Fibroblast of mammary gland (primary cell): ENCODE measurements around the gene GUK1.
A peak's percentile ranks its signal among the peaks of the same experiment; 100 is the strongest.

Experiments used
- DNase-seq: peaks from one replicate; pipeline ENCODE4 v3.0.0-alpha.2; 2010; ENCODE audit warnings: low read depth
- H3K4me3 ChIP-seq: 2 replicates; pipeline ENCODE4 v1.5.1; 2011; ENCODE audit warnings: low read depth, mild to moderate bottlenecking, low read length, moderate library complexity; ENCODE audit not compliant: control insufficient read depth
- CTCF ChIP-seq: conservative IDR thresholded peaks from 2 replicates; pipeline ENCODE4 v1.5.1; 2011; ENCODE audit warnings: low read depth, low read length, inconsistent platforms; ENCODE audit not compliant: control insufficient read depth, insufficient read depth

Gene GUK1

GRCh38 chr1:228178737-228179684 is 38.9 kb downstream of the GUK1 start:
- H3K4me3 ChIP-seq, result no peak overlapping the region
- no peak for TF ChIP-seq CTCF
- DNase-seq, result no peak

- peak; percentile 32 for TF ChIP-seq CTCF
- no peak overlapping the region for H3K4me3 ChIP-seq
- DNase-seq, result no peak
Measured at GRCh38 chr1:228180271-228180958, 40.3 kb downstream of the GUK1 start.

GRCh38 chr1:228180959-228181644 is 41.0 kb downstream of the GUK1 start:
- no peak overlapping the region for H3K4me3 ChIP-seq
- no peak for TF ChIP-seq CTCF
- DNase-seq, result no peak

- H3K4me3 ChIP-seq, result no peak overlapping the region
- no peak for TF ChIP-seq CTCF
- DNase-seq, result no peak
Measured at GRCh38 chr1:228181645-228182034, 41.6 kb downstream of the GUK1 start.

- H3K4me3 ChIP-seq, result no peak overlapping the region
- TF ChIP-seq CTCF, result no peak
- no peak for DNase-seq
Measured at GRCh38 chr1:228182296-228183030, 42.4 kb downstream of the GUK1 start.

GRCh38 chr1:228184152-228184551 is 44.1 kb downstream of the GUK1 start:
- H3K4me3 ChIP-seq, result no peak overlapping the region
- no peak for DNase-seq
- TF ChIP-seq CTCF, result no peak
